Psoas muscle (tissue), 8 donors: ENCODE data around the gene EIF3I. TPM values are rescaled to one million over a fixed set of nuclear protein-coding genes. Genes with fewer than 3 reads are reported as not detected.

Experiments used
- ATAC-seq, 4 donors: fragments of 200-7000 bp; cut with Tn5 transposase; one replicate each; pipeline ENCODE4 v1.9.1; 2020; ENCODE audit warnings: moderate library complexity in 3 of 4, mild to moderate bottlenecking in 2 of 4
- DNase-seq, 2 donors: peaks; one replicate each; pipeline ENCODE4 v3.0.0-alpha.2; 2020
- H3K27ac ChIP-seq: fragments of 200-600 bp; one replicate; pipeline ENCODE4 v1.8.0; 2022
- H3K27me3 ChIP-seq, 3 donors: fragments of 200-600 bp in 1 of 3; one replicate each; pipeline versions ENCODE4 v1.6.1 to v1.8.0; 2013 to 2022; ENCODE audit warnings: low read length in 2 of 3, mild to moderate bottlenecking in 2 of 3, moderate library complexity in 1 of 3; ENCODE audit not compliant: insufficient read depth in 3 of 3
- H3K36me3 ChIP-seq, 2 donors: fragments of 200-600 bp in 1 of 2; one replicate each; pipeline versions ENCODE4 v1.6.1 to v1.8.0; 2013 to 2022; ENCODE audit warnings: low read depth in 1 of 2, mild to moderate bottlenecking in 1 of 2, moderate library complexity in 1 of 2; ENCODE audit not compliant: insufficient read depth in 1 of 2
- H3K4me1 ChIP-seq: fragments of 200-600 bp; one replicate; pipeline ENCODE4 v1.8.0; 2022
- H3K4me3 ChIP-seq: fragments of 200-600 bp; one replicate; pipeline ENCODE4 v1.8.0; 2022; ENCODE audit warnings: mild to moderate bottlenecking
- H3K9me3 ChIP-seq: fragments of 200-600 bp; one replicate; pipeline ENCODE4 v1.8.0; 2022
- CTCF ChIP-seq: fragments of 200-600 bp; IDR thresholded peaks from one replicate; pipeline ENCODE4 v1.8.0; 2022; ENCODE audit warnings: antibody characterized with exemption
- WGBS, 3 donors: extraction: QIAGEN DNeasy Blood & Tissue Kit; methylation state at CpG; one replicate each; pipeline versions ENCODE4 v1.1.6 to v1.1.7; 2013; 5-methylcytosine and 5-hydroxymethylcytosine counted together
- intact Hi-C, 2 donors: fragments of 100-400 bp; cut with DNase I; formaldehyde crosslinking; loops; one replicate each; pipeline versions ENCODE4 v1.11.0 to v1.14.2; 2022
- long read RNA-seq, 2 donors: library from polyadenylated mRNA; unstranded; transcript quantifications; one replicate each; pipeline ENCODE4 v2.0.0, GENCODE V29; 2021
- polyA plus RNA-seq, 3 donors: library from polyadenylated mRNA; stranded (reverse); fragments of 200-250 nt; gene quantifications; one replicate each; pipeline ENCODE4 v1.2.3, GENCODE V29; 2013
- total RNA-seq, 4 donors: library from RNA; stranded (reverse); fragmentation: NEBNext Ultra II Directional in 2 of 4; extraction: Animal tissue kit (Norgen Biotek cat#: 25700) in 2 of 4; gene quantifications; one replicate each; pipeline versions ENCODE4 v1.2.1 to v1.2.4, GENCODE V29; 2021 to 2023
- donor health status: healthy with polysubstance abuse.
- donor health status: DM: no; HTN: no; CAD: no; lungs with moderate emphysema.
- donor health status: Bipolar disorder and iron deficiency.
- donor health status: healthy.
- donor health status: DM: yes; HTN: yes; CAD: no.
- donor health status: DM: no; HTN: no; CAD: no.
- donor health status: DM: no; HTN: no; CAD: no.
- donor health status: DM: yes; HTN: yes; CAD: no.

The EIF3I gene
- total RNA-seq (100 to 1,000 TPM; 174 to 238 (median 189) TPM), polyA plus RNA-seq (100 to 1,000 TPM; 260 to 506 (median 336) TPM)
- long read RNA-seq, donor 1, transcript EIF3I-202 (11 exons, 1,458 nt): major isoform, 102 of 119 reads
- long read RNA-seq, donor 1, partial matches to known transcripts: 13 of 119 reads
- long read RNA-seq, donor 1, other reads (novel, unspliced or antisense): 4 of 119 reads
- long read RNA-seq, donor 2, transcript EIF3I-202 (11 exons, 1,458 nt): major isoform, 168 of 209 reads
- long read RNA-seq, donor 2, partial matches to known transcripts: 39 of 209 reads
- long read RNA-seq, donor 2, other reads (novel, unspliced or antisense): 2 of 209 reads

GRCh38 chr1:32221980-32222755 is at the start of gene EIF3I, which contains the start of gene TMEM234:
TSS of gene EIF3I (plus strand) at chr1:32222407. CDS start at chr1:32222442, 35 bp downstream.
TSS of gene TMEM234 (minus strand) at chr1:32222353. CDS start at chr1:32222322, 31 bp downstream.
- no peaks in the 10 kb centered on the region for H3K27me3 ChIP-seq
- peak within 1 kb of the TSS; percentile 96 for H3K27ac ChIP-seq
- H3K4me3 ChIP-seq: peak within 1 kb of the TSS; percentile 95
- DNase-seq (peak; percentile 91 to 95), ATAC-seq (peak; percentile 93 to 98 (median 98))
- peaks cover 25% of the 10 kb centered on the region for H3K4me1 ChIP-seq
- H3K36me3 ChIP-seq: peaks cover 3 to 67% of the 10 kb centered on the region in 2 donors
- no peak for TF ChIP-seq CTCF
- no peaks in the 10 kb centered on the region for H3K9me3 ChIP-seq
- intact Hi-C loops: no loop called here
- WGBS, 3 donors: 0% methylated on average over 43 to 46 of the region's 46 CpGs

- Histone ChIP-seq H3K27me3 (no peaks in the 10 kb centered on the region), H3K4me3 (no peak overlapping the region), H3K9me3 (no peaks in the 10 kb centered on the region), H3K4me1 (no peaks in the 10 kb centered on the region), H3K36me3 (peaks cover 13 to 75% of the 10 kb centered on the region in 2 donors), H3K27ac (no peak overlapping the region)
- ATAC-seq (no peak), DNase-seq (no peak)
- TF ChIP-seq CTCF: no peak
- WGBS, 3 donors: 85 to 95% (median 95%) methylated on average over 1 of the region's 1 CpG
- intact Hi-C loops: no loop called here
Observed at GRCh38 chr1:32172621-32173245, 49.5 kb upstream of the EIF3I start.

GRCh38 chr1:32178380-32179192 is 43.6 kb upstream of the EIF3I start:
- Histone ChIP-seq H3K4me3 (peak overlapping the region; percentile 81), H3K27me3 (no peaks in the 10 kb centered on the region), H3K9me3 (no peaks in the 10 kb centered on the region), H3K4me1 (peaks cover 29% of the 10 kb centered on the region), H3K36me3 (peaks cover 3 to 43% of the 10 kb centered on the region in 2 donors), H3K27ac (peak overlapping the region; percentile 98)
- TF ChIP-seq CTCF: no peak
- intact Hi-C loops: no loop called here
- WGBS, 3 donors: 77 to 82% (median 79%) methylated on average over 7 of the region's 7 CpGs
- ATAC-seq: no peak
- no peak for DNase-seq

GRCh38 chr1:32179193-32179442 is 43.1 kb upstream of the EIF3I start:
- Histone ChIP-seq H3K27ac (peak overlapping the region; percentile 98), H3K9me3 (no peaks in the 10 kb centered on the region), H3K36me3 (peaks cover 3 to 43% of the 10 kb centered on the region in 2 donors), H3K4me3 (peak overlapping the region; percentile 81), H3K27me3 (no peaks in the 10 kb centered on the region), H3K4me1 (peaks cover 34% of the 10 kb centered on the region)
- intact Hi-C loops: no loop called here
- 3 to 6% (median 6%) methylated on average over 7 of the region's 7 CpGs for WGBS, 3 donors
- TF ChIP-seq CTCF: no peak
- ATAC-seq: peak; percentile 2 to 32 (median 24)
- no peak for DNase-seq
